NT2/D1 (cell line): ENCODE measurements around the gene ZSCAN21.

Source experiments
- DNase-seq: peaks from one replicate; pipeline ENCODE4 v3.0.0-alpha.2; 2011; ENCODE audit warnings: low read depth, low spot score
- H3K27me3 ChIP-seq: 2 replicates; pipeline ENCODE4 v1.6.0; 2011; ENCODE audit warnings: mild to moderate bottlenecking; ENCODE audit not compliant: insufficient read length, insufficient read depth
- H3K36me3 ChIP-seq: 2 replicates; pipeline ENCODE4 v1.6.1; 2011; ENCODE audit warnings: mild to moderate bottlenecking, low read length, mixed read lengths; ENCODE audit not compliant: insufficient read depth, insufficient read length
- H3K4me1 ChIP-seq: 2 replicates; pipeline ENCODE4 v1.5.1; 2011; ENCODE audit not compliant: insufficient read depth, insufficient read length
- H3K4me3 ChIP-seq: 2 replicates; pipeline ENCODE4 v1.5.1; 2011; ENCODE audit warnings: low read depth; ENCODE audit not compliant: insufficient read length
- H3K9ac ChIP-seq: 2 replicates; pipeline ENCODE4 v1.6.0; 2011; ENCODE audit warnings: low read depth; ENCODE audit not compliant: insufficient read length
- H3K9me3 ChIP-seq: 2 replicates; pipeline ENCODE4 v1.5.1; 2011; ENCODE audit warnings: mild to moderate bottlenecking, low read length; ENCODE audit not compliant: insufficient read depth
- SUZ12 ChIP-seq: IDR thresholded peaks from 2 replicates; pipeline ENCODE4 v1.6.1; 2011; ENCODE audit not compliant: insufficient read length, insufficient read depth; ENCODE audit errors: extremely low read depth
- YY1 ChIP-seq: IDR thresholded peaks from 2 replicates; pipeline ENCODE4 v1.6.1; 2011; ENCODE audit not compliant: insufficient read length, insufficient read depth
- ZNF274 ChIP-seq: IDR thresholded peaks from 2 replicates; pipeline ENCODE4 v1.6.1; 2011; ENCODE audit warnings: mild to moderate bottlenecking, low read depth, low read length

ZSCAN21 gene

GRCh38 chr7:100065452-100066186, 16.0 kb downstream of the ZSCAN21 start:
- peaks cover 9% of the 10 kb centered on the region for H3K9me3 ChIP-seq
- TF ChIP-seq YY1 (no peak), ZNF274 (no peak), SUZ12 (no peak)
- H3K4me1 ChIP-seq, result no peaks in the 10 kb centered on the region
- no peaks in the 10 kb centered on the region for H3K27me3 ChIP-seq
- H3K4me3 ChIP-seq, result no peak overlapping the region
- H3K9ac ChIP-seq, result no peak overlapping the region
- H3K36me3 ChIP-seq, result peaks cover 65% of the 10 kb centered on the region
- no peak for DNase-seq

DNA sequence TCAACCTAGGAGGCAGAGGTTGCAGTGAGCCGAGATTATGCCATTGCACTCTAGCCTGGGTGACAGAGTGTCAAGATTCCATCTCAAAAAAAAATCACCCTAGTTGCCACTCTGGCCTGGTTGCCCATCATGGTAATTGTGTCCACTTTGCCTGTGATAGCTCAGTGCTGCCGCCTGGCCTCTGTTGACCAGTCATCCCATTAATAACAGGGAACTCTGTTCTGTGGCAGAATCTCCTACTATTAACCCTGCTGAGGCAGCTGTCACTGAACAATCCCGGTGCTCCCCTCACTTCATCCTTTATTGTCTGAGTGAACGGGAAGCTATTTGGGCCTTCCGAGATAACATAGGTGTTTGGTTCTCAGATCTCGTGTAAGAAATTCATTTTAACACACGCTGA, 17.4 kb downstream of the ZSCAN21 start:
- no peak overlapping the region for H3K4me3 ChIP-seq
- H3K36me3 ChIP-seq, result peaks cover 73% of the 10 kb centered on the region
- TF ChIP-seq SUZ12 (no peak), YY1 (no peak), ZNF274 (no peak)
- peaks cover 23% of the 10 kb centered on the region for H3K9me3 ChIP-seq
- H3K4me1 ChIP-seq, result no peaks in the 10 kb centered on the region
- H3K9ac ChIP-seq, result no peak overlapping the region
- H3K27me3 ChIP-seq, result no peaks in the 10 kb centered on the region
- no peak for DNase-seq

- Histone ChIP-seq H3K4me1 (no peaks in the 10 kb centered on the region), H3K27me3 (no peaks in the 10 kb centered on the region), H3K36me3 (peaks cover 81% of the 10 kb centered on the region), H3K9ac (no peak overlapping the region), H3K4me3 (no peak overlapping the region), H3K9me3 (peaks cover 52% of the 10 kb centered on the region)
- no peak for DNase-seq
- no peak for TF ChIP-seq YY1
- no peak for TF ChIP-seq ZNF274
- TF ChIP-seq SUZ12, result no peak
These were observed 20.4 kb downstream of the ZSCAN21 start for GRCh38 chr7:100069991-100070390.

DNA sequence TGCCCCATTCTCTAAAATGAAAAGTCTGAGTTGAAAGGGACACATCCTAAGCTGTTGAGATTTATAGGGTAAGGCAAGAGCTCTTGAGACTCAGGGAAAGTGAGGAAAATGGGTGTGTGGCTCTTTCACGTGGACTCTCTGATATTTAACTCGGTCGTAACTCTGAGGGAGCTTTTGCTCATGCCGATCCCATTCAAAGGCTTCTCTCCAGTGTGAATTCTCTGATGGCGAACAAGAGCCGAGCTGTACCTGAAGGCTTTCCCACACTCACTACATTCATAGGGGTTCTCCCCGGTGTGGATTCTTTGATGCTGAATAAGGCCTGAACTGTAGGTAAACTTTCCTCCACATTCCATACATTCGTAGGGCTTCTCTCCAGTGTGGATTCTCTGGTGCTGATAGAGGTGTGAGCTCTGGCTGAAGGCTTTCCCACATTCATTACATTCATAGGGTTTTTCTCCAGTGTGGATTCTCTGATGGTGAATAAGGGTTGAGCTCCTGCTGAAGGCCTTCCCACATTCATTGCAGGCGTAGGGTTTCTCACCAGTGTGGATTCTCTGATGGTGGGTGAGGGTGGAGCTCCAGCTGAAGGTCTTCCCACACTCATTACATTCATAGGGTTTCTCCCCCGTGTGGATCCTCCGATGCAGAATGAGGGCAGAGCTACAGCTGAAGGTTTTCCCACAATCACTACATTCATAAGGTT, 21.6 kb downstream of the ZSCAN21 start:
- Histone ChIP-seq H3K27me3 (no peaks in the 10 kb centered on the region), H3K4me3 (no peak overlapping the region), H3K9me3 (peaks cover 59% of the 10 kb centered on the region), H3K9ac (no peak overlapping the region), H3K4me1 (no peaks in the 10 kb centered on the region), H3K36me3 (peaks cover 81% of the 10 kb centered on the region)
- no peak for TF ChIP-seq SUZ12
- TF ChIP-seq ZNF274, result no peak
- no peak for TF ChIP-seq YY1
- DNase-seq, result no peak

- H3K27me3 ChIP-seq, result no peaks in the 10 kb centered on the region
- TF ChIP-seq SUZ12, result no peak
- TF ChIP-seq YY1, result no peak
- no peak for TF ChIP-seq ZNF274
These were observed 22.9 kb downstream of the ZSCAN21 start for GRCh38 chr7:100072462-100072861.

DNA sequence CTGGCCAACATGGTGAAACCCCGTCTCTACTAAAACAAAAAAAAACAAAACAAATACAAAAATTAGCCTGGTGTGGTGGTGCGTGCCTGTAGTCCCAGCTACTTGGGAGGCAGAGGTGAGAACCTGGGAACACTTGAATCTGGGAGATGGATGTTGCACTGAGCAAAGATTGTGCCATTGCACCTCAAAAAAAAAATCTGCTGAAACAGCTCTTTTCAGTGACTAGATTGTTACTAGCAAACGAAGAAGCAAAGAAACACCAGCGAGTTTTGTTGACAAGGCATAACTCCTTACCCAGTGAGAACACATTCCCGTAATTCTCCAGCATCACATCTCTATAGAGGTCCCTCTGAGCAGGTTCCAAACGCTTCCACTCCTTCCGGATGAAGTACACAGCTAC, 25.3 kb downstream of the ZSCAN21 start:
- Histone ChIP-seq H3K4me1 (no peaks in the 10 kb centered on the region), H3K36me3 (peaks cover 94% of the 10 kb centered on the region), H3K9ac (no peak overlapping the region), H3K27me3 (no peaks in the 10 kb centered on the region), H3K4me3 (no peak overlapping the region), H3K9me3 (peaks cover 58% of the 10 kb centered on the region)
- DNase-seq, result no peak
- TF ChIP-seq SUZ12, result no peak
- TF ChIP-seq ZNF274, result no peak
- no peak for TF ChIP-seq YY1

More at GRCh38 chr7:100072462-100072861, 22.9 kb downstream of the ZSCAN21 start:
- no peak overlapping the region for H3K9ac ChIP-seq
- H3K36me3 ChIP-seq, result peaks cover 90% of the 10 kb centered on the region
- H3K9me3 ChIP-seq, result peaks cover 59% of the 10 kb centered on the region
- no peak overlapping the region for H3K4me3 ChIP-seq
- no peaks in the 10 kb centered on the region for H3K4me1 ChIP-seq
- no peak for DNase-seq

DNA sequence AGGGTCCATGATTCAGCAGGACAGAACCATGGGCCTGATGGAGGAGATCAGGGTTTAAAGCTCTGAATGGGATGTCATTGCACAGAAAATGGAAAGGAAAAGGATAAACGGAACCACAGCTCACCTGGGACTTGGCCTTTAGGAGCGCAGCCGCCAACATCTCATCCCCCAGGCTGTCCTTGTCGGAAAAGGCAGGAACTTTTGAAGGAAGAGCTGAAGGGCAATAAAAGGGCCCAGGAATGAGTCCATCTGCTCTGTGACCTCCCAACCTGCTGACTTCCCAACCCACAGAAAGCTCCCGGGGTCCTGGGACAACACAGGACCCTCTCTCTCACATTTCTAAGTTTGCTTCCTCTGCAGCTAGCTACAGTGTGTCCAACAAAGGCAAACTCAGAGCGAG, 25.8 kb downstream of the ZSCAN21 start:
- Histone ChIP-seq H3K9ac (no peak overlapping the region), H3K27me3 (no peaks in the 10 kb centered on the region), H3K9me3 (peaks cover 52% of the 10 kb centered on the region), H3K4me1 (peaks cover 3% of the 10 kb centered on the region), H3K4me3 (no peak overlapping the region), H3K36me3 (peaks cover 93% of the 10 kb centered on the region)
- TF ChIP-seq ZNF274 (no peak), SUZ12 (no peak), YY1 (no peak)
- DNase-seq, result no peak
